Gastrocnemius medialis (tissue), 4 donors: ENCODE measurements around the gene UBE2QL1.

Experiments
- CTCF ChIP-seq, 5 experiments: fragments of 450-650 bp in 3 of 5; fragments of 200-600 bp in 2 of 5; sonication (generic) in 2 of 5; IDR thresholded peaks in 4 of 5; conservative IDR thresholded peaks in 1 of 5; 1 replicate in 4 of 5; 2 replicates in 1 of 5; pipeline ENCODE4 v1.5.1; 2016 to 2019; ENCODE audit warnings: antibody characterized with exemption in 5 of 5, mild to moderate bottlenecking in 3 of 5, moderate library complexity in 3 of 5
- POLR2A ChIP-seq, 2 donors: fragments of 450-650 bp; IDR thresholded peaks; one replicate each; pipeline ENCODE4 v1.6.1; 2017; ENCODE audit warnings: antibody characterized with exemption in 2 of 2, mild to moderate bottlenecking in 2 of 2, moderate library complexity in 2 of 2

GRCh38 chr5:6446626-6447309, 1.9 kb upstream of the UBE2QL1 start:
- TF ChIP-seq POLR2A (IDR thresholded peaks at IDR 0.05): no peak
- no peak for TF ChIP-seq CTCF (IDR thresholded peaks at IDR 0.05 in 4 of 5, conservative IDR thresholded peaks at IDR 0.05 in 1 of 5)
